GM12891 (cell line): ENCODE measurements around the gene RPS3.

Experiments
- DNase-seq: peaks from one replicate; pipeline ENCODE4 v3.0.0; 2011; ENCODE audit warnings: low spot score; ENCODE audit not compliant: insufficient read length
- FAIRE-seq: peaks from 2 replicates; lab custom pipeline; 2011; peaks lifted over from hg19 to GRCh38; lab: Jason Lieb, UNC
- PAX5 ChIP-seq: IDR thresholded peaks from 2 replicates; pipeline ENCODE4 v1.6.1; 2011; ENCODE audit warnings: low read length, moderate library complexity, mild to moderate bottlenecking; ENCODE audit not compliant: insufficient read depth, severe bottlenecking
- POLR2A ChIP-seq: IDR thresholded peaks from 2 replicates; pipeline ENCODE4 v1.6.1; 2011; ENCODE audit warnings: low read depth, low read length, control low read depth
- POLR2AphosphoS5 ChIP-seq: IDR thresholded peaks from 2 replicates; pipeline ENCODE4 v1.6.1; 2011; ENCODE audit warnings: low read depth, low read length, control low read depth
- POU2F2 ChIP-seq: IDR thresholded peaks from 2 replicates; pipeline ENCODE4 v1.6.1; 2011; ENCODE audit warnings: low read depth, mild to moderate bottlenecking, control low read depth, low read length, moderate library complexity
- SPI1 ChIP-seq: IDR thresholded peaks from 2 replicates; pipeline ENCODE4 v1.6.1; 2011; ENCODE audit warnings: low read depth, low read length, control low read depth
- TAF1 ChIP-seq: IDR thresholded peaks from 2 replicates; pipeline ENCODE4 v1.6.1; 2011; ENCODE audit warnings: low read depth, low read length, control low read depth

Gene RPS3

GRCh38 chr11:75427181-75427580, 27.9 kb downstream of the RPS3 start:
- no peak for TF ChIP-seq TAF1
- no peak for TF ChIP-seq SPI1
- TF ChIP-seq PAX5, result no peak
- no peak for TF ChIP-seq POLR2A
- TF ChIP-seq POLR2AphosphoS5, result no peak
- no peak for TF ChIP-seq POU2F2
- no peak for DNase-seq
- no peak for FAIRE-seq

- FAIRE-seq, result peak; percentile 84
- peak; percentile 88 for DNase-seq
These were observed 29.0 kb downstream of the RPS3 start for GRCh38 chr11:75428281-75428724.

GRCh38 chr11:75428989-75429640, 29.8 kb downstream of the RPS3 start:
- TF ChIP-seq POLR2A, result no peak
- no peak for TF ChIP-seq POLR2AphosphoS5
- no peak for TF ChIP-seq SPI1
- TF ChIP-seq TAF1, result no peak
- no peak for TF ChIP-seq PAX5
- no peak for TF ChIP-seq POU2F2
- FAIRE-seq, result no peak
- DNase-seq, result no peak

More at GRCh38 chr11:75428281-75428724, 29.0 kb downstream of the RPS3 start:
- TF ChIP-seq POU2F2 (no peak), TAF1 (no peak), POLR2A (no peak), SPI1 (no peak), POLR2AphosphoS5 (no peak), PAX5 (no peak)

- TF ChIP-seq POU2F2, result no peak
- no peak for TF ChIP-seq POLR2A
- TF ChIP-seq TAF1, result no peak
- TF ChIP-seq SPI1, result no peak
- TF ChIP-seq PAX5, result no peak
- TF ChIP-seq POLR2AphosphoS5, result no peak
- DNase-seq, result no peak
- FAIRE-seq, result no peak
These were observed 30.3 kb downstream of the RPS3 start for GRCh38 chr11:75429641-75429901.

- peak; percentile 77 for DNase-seq
- TF ChIP-seq POU2F2 (no peak), POLR2AphosphoS5 (no peak), PAX5 (no peak), POLR2A (no peak), SPI1 (no peak), TAF1 (no peak)
- peak; percentile 89 for FAIRE-seq
These were observed 30.8 kb downstream of the RPS3 start for GRCh38 chr11:75429902-75430713.

- DNase-seq (no peak), FAIRE-seq (no peak)
- TF ChIP-seq POU2F2, result no peak
- TF ChIP-seq POLR2AphosphoS5, result no peak
- TF ChIP-seq POLR2A, result no peak
- no peak for TF ChIP-seq TAF1
- TF ChIP-seq PAX5, result no peak
- TF ChIP-seq SPI1, result no peak
These were observed 31.6 kb downstream of the RPS3 start for GRCh38 chr11:75430714-75431532.

GRCh38 chr11:75431533-75432525, 32.5 kb downstream of the RPS3 start:
- DNase-seq, result no peak
- no peak for TF ChIP-seq PAX5
- no peak for TF ChIP-seq POLR2A
- TF ChIP-seq POLR2AphosphoS5, result no peak
- no peak for TF ChIP-seq TAF1
- TF ChIP-seq SPI1, result no peak
- no peak for TF ChIP-seq POU2F2
- FAIRE-seq, result no peak

- no peak for TF ChIP-seq POLR2AphosphoS5
- FAIRE-seq (no peak), DNase-seq (no peak)
These were observed 33.6 kb downstream of the RPS3 start, which contains the start of gene KLHL35 for GRCh38 chr11:75432911-75433321. KLHL35 (minus strand) TSS chr11:75433203; CDS start chr11:75430629, 2,574 bp downstream.
